Stimulated activated CD8-positive, alpha-beta memory T cell treated with anti-CD3 and anti-CD28 coated beads, Interleukin-7, amount 100 ng/mL, for 1 hour (primary cell): ENCODE measurements around the gene JMY.

Experiments used
- DNase-seq, 2 donors: peaks; one replicate each; pipeline ENCODE4 v3.0.0-alpha.2; 2020; ENCODE audit warnings: low read depth in 2 of 2

The JMY gene

GRCh38 chr5:79295029-79295428 is 59.1 kb downstream of the JMY start:
- no peak for DNase-seq

GRCh38 chr5:79297661-79298060 is 61.7 kb downstream of the JMY start:
- no peak for DNase-seq

- DNase-seq: no peak
These were observed 65.2 kb downstream of the JMY start for GRCh38 chr5:79301046-79301712.

GRCh38 chr5:79302454-79302853 is 66.5 kb downstream of the JMY start:
- no peak for DNase-seq

GRCh38 chr5:79305706-79306105 is 69.8 kb downstream of the JMY start:
- no peak for DNase-seq

- DNase-seq: no peak
These were observed 83.1 kb downstream of the JMY start for GRCh38 chr5:79318935-79319614.

- DNase-seq: no peak
These were observed 93.5 kb downstream of the JMY start for GRCh38 chr5:79329453-79329852.

GRCh38 chr5:79330071-79330470 is 94.1 kb downstream of the JMY start:
- no peak for DNase-seq

- no peak for DNase-seq
These were observed 98.1 kb downstream of the JMY start for GRCh38 chr5:79333852-79334557.

- no peak for DNase-seq
These were observed 110.5 kb downstream of the JMY start for GRCh38 chr5:79346420-79346824.

GRCh38 chr5:79349047-79349446 is 113.1 kb downstream of the JMY start:
- no peak for DNase-seq

- DNase-seq: no peak
These were observed 114.0 kb downstream of the JMY start for GRCh38 chr5:79349881-79350280.

GRCh38 chr5:79357398-79357797 is 121.5 kb downstream of the JMY start:
- DNase-seq: no peak
